Measurements from ENCODE around the gene OCIAD1.
A peak's percentile ranks its signal among the peaks of the same experiment; 100 is the strongest.
"Not testable (repeated sequence)": the region's sequence is repeated elsewhere in the genome, so short reads cannot be mapped to it uniquely, and the experiment has no call there.

Gene OCIAD1

DNA sequence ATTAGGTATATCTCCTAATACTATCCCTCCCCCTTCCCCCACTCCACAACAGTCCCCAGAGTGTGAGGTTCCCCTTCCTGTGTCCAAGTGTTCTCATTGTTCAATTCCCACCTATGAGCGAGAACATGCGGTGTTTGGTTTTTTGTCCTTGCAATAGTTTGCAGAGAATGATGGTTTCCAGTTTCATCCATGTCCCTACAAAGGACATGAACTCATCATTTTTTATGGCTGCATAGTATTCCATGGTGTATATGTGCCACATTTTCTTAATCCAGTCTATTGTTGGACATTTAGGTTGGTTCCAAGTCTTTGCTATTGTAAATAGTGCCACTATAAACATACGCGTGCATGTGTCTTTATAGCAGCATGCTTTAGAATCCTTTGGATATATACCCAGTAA lies 33.8 kb downstream of the OCIAD1 start:
- H3K27ac ChIP-seq (ENCODE audit: low read depth, low read length); H3K4me2 ChIP-seq (ENCODE audit: low read length); H2AK5ac ChIP-seq (ENCODE audit: low read length); H2BK5ac ChIP-seq (ENCODE audit: low read length); H3K18ac ChIP-seq (ENCODE audit: low read length); H3K36me3 ChIP-seq (ENCODE audit: control insufficient read depth, insufficient read depth, low read length); H3K23ac ChIP-seq (ENCODE audit: low read length); H3K27me3 ChIP-seq (ENCODE audit: insufficient read depth, low read length, poor library complexity); H2BK15ac ChIP-seq (replicated peaks; ENCODE audit: low read depth); H3K4me1 ChIP-seq (ENCODE audit: control insufficient read depth, low read depth, low read length); H3K56ac ChIP-seq (ENCODE audit: low read length); H4K8ac ChIP-seq (ENCODE audit: low read depth, low read length); H3K4ac ChIP-seq (ENCODE audit: low read depth, low read length); H4K5ac ChIP-seq (ENCODE audit: low read length); H2BK120ac ChIP-seq (ENCODE audit: low read depth, low read length); H3K79me2 ChIP-seq (ENCODE audit: control insufficient read depth, insufficient read depth, low read length); DNase-seq; H3K79me1 ChIP-seq (ENCODE audit: low read length); H3K4me3 ChIP-seq (ENCODE audit: low read length); H3K9ac ChIP-seq (ENCODE audit: low read length): not testable (repeated sequence)
- WGBS (ENCODE audit: extremely low coverage, insufficient coverage, low lambda C conversion rate): no CpG with 5 or more reads among the region's 4 CpGs

DNA sequence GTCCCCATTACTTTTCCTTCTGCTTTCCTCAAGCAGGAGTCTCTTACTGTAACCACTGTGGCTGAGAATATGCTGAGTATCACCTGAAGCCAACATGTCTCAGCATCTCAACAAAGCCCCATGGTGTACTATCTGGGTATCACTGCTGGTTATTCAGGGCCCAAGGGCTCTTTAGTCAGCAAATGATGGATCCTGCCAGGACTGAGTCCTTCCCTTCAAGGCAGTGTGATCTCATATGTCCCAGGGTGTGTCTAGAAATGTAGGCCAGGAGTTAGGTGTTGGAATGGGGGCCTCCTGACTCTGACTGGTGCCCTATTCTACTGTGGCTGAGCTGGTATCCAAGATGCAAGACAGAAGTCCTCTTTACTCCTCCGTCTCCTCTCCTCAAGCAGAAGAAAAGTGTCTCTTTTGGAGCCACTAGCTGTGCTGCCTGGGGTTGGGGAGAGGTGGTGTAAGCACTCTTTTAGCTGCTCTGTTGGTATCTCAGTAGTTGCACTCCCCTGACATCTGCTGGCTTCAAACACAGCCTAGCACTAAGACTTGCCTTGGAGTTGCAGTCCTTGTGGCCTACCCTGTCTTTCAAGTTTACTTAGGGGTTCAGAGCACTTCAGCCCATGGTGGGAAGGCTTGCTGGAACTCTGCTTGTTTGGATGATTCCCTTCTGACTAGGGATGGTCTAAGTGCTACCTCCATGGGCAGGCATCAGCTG lies 47.1 kb downstream of the OCIAD1 start:
- H3K23ac ChIP-seq (ENCODE audit: low read length): no peak overlapping the region

DNA sequence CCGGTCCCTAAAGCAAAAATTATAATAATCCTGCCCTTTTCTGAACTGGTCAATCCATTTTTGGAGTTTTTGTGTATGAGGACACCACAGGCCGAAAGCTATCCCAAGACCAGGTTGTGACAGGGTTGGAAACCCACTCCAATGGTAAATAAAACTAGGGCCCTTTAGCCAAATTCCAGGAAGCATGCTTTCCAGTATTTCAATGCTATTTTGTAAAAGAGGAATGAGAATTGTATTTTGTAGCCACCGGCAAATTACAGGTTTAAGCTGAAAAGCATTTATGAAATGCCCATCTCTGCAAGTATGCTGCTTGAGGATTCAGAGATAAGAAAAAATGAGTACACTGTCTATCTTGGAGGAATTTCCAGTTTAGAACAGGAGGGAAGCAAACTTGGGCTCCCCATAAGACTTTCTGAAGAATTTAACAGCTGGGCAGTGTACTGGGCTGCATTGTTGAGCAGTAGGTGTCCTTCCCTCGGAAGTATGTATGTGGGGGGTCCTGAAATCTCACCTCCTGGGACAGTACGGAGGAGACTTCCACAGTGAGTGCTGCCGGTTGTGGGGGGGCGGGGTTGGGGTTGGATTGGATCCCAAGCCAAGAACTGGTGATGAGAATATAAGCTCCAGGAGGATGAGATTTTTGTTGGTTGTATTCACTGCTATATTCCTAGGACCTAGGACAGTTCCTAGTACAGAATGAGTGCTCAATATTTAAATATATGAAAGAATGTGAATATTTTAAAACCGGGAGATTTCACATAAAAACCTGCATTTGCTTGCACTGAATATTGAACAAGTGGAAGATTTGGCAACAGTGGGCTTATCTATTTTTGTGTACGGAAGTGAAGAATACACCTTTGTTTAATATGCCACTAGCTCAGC lies 48.9 kb downstream of the OCIAD1 start:
- Histone ChIP-seq H3K79me2 (ENCODE audit: control insufficient read depth, insufficient read depth, low read length) (no peaks in the 10 kb centered on the region), H2BK120ac (ENCODE audit: low read depth, low read length) (no peak overlapping the region), H3K18ac (ENCODE audit: low read length) (no peak overlapping the region), H3K9ac (ENCODE audit: low read length) (no peak overlapping the region), H3K23ac (ENCODE audit: low read length) (no peak overlapping the region), H3K79me1 (ENCODE audit: low read length) (no peaks in the 10 kb centered on the region), H2AK5ac (ENCODE audit: low read length) (no peak overlapping the region), H3K36me3 (ENCODE audit: control insufficient read depth, insufficient read depth, low read length) (no peaks in the 10 kb centered on the region), H3K56ac (ENCODE audit: low read length) (no peak overlapping the region), H2BK15ac (replicated peaks; ENCODE audit: low read depth) (no peak overlapping the region), H4K5ac (ENCODE audit: low read length) (no peak overlapping the region), H3K4me1 (ENCODE audit: control insufficient read depth, low read depth, low read length) (no peaks in the 10 kb centered on the region), H4K8ac (ENCODE audit: low read depth, low read length) (no peak overlapping the region), H2BK5ac (ENCODE audit: low read length) (no peak overlapping the region), H3K27me3 (ENCODE audit: insufficient read depth, low read length, poor library complexity) (no peaks in the 10 kb centered on the region), H3K4me3 (ENCODE audit: low read length) (no peak overlapping the region), H3K4ac (ENCODE audit: low read depth, low read length) (no peak overlapping the region), H3K4me2 (ENCODE audit: low read length) (no peak overlapping the region), H3K27ac (ENCODE audit: low read depth, low read length) (no peak overlapping the region)
- no CpG with 5 or more reads among the region's 9 CpGs for WGBS (ENCODE audit: extremely low coverage, insufficient coverage, low lambda C conversion rate)
- DNase-seq: no peak

More for the DNA sequence above, 47.1 kb downstream of the OCIAD1 start:
- Histone ChIP-seq H2AK5ac (ENCODE audit: low read length) (no peak overlapping the region), H3K4me3 (ENCODE audit: low read length) (no peak overlapping the region), H3K9ac (ENCODE audit: low read length) (no peak overlapping the region), H3K27me3 (ENCODE audit: insufficient read depth, low read length, poor library complexity) (no peaks in the 10 kb centered on the region), H3K4me1 (ENCODE audit: control insufficient read depth, low read depth, low read length) (no peaks in the 10 kb centered on the region), H2BK5ac (ENCODE audit: low read length) (no peak overlapping the region), H3K27ac (ENCODE audit: low read depth, low read length) (no peak overlapping the region), H3K36me3 (ENCODE audit: control insufficient read depth, insufficient read depth, low read length) (no peaks in the 10 kb centered on the region), H3K79me1 (ENCODE audit: low read length) (no peaks in the 10 kb centered on the region), H2BK15ac (replicated peaks; ENCODE audit: low read depth) (no peak overlapping the region), H3K56ac (ENCODE audit: low read length) (no peak overlapping the region), H2BK120ac (ENCODE audit: low read depth, low read length) (no peak overlapping the region), H3K4me2 (ENCODE audit: low read length) (no peak overlapping the region), H4K5ac (ENCODE audit: low read length) (no peak overlapping the region), H3K18ac (ENCODE audit: low read length) (no peak overlapping the region), H3K4ac (ENCODE audit: low read depth, low read length) (no peak overlapping the region), H3K79me2 (ENCODE audit: control insufficient read depth, insufficient read depth, low read length) (no peaks in the 10 kb centered on the region), H4K8ac (ENCODE audit: low read depth, low read length) (no peak overlapping the region)
- peak; percentile 36 for DNase-seq
- WGBS (ENCODE audit: extremely low coverage, insufficient coverage, low lambda C conversion rate): no CpG with 5 or more reads among the region's 1 CpG

DNA sequence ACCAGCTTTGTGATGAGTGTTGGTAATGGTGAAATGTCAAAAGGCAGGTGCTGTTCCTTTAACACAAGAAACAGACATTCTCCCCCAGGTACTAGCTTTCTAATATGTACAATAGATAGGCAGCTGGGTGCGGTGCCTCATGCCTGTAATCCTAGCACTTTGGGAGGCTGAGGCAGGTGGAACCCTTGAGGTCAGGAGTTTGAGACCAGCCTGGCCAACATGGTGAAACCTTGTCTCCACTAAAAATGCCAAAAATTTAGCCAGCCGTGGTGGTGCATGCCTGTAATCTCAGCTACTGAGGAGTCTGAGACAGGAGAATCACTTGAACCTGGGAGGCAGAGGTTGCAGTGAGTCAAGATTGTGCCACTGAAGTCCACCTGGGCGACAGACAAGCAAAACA lies 50.8 kb downstream of the OCIAD1 start:
- no CpG with 5 or more reads among the region's 3 CpGs for WGBS (ENCODE audit: extremely low coverage, insufficient coverage, low lambda C conversion rate)
- not testable (repeated sequence) for H4K8ac ChIP-seq (ENCODE audit: low read depth, low read length); H2BK120ac ChIP-seq (ENCODE audit: low read depth, low read length); H3K79me1 ChIP-seq (ENCODE audit: low read length); H4K5ac ChIP-seq (ENCODE audit: low read length); H3K56ac ChIP-seq (ENCODE audit: low read length); H3K18ac ChIP-seq (ENCODE audit: low read length); H2BK15ac ChIP-seq (replicated peaks; ENCODE audit: low read depth); DNase-seq; H3K9ac ChIP-seq (ENCODE audit: low read length); H3K4ac ChIP-seq (ENCODE audit: low read depth, low read length); H3K27me3 ChIP-seq (ENCODE audit: insufficient read depth, low read length, poor library complexity); H2BK5ac ChIP-seq (ENCODE audit: low read length); H2AK5ac ChIP-seq (ENCODE audit: low read length); H3K4me1 ChIP-seq (ENCODE audit: control insufficient read depth, low read depth, low read length); H3K4me2 ChIP-seq (ENCODE audit: low read length); H3K36me3 ChIP-seq (ENCODE audit: control insufficient read depth, insufficient read depth, low read length); H3K23ac ChIP-seq (ENCODE audit: low read length); H3K4me3 ChIP-seq (ENCODE audit: low read length); H3K79me2 ChIP-seq (ENCODE audit: control insufficient read depth, insufficient read depth, low read length); H3K27ac ChIP-seq (ENCODE audit: low read depth, low read length)

DNA sequence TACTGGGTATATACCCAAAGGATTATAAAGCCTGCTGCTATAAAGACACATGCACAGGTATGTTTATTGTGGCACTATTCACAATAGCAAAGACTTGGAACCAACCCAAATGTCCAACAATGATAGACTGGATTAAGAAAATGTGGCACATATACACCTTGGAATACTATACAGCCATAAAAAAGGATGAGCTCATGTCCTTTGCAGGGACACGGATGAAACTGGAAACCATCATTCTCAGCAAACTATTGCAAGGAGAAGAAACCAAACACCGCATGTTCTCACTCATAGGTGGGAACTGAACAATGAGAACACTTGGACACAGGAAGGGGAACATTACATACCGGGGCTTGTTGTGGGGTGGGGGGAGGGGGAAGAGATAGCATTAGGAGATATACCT lies 58.9 kb downstream of the OCIAD1 start:
- H3K4me2 ChIP-seq (ENCODE audit: low read length); H3K18ac ChIP-seq (ENCODE audit: low read length): not testable (repeated sequence)
- no CpG with 5 or more reads among the region's 3 CpGs for WGBS (ENCODE audit: extremely low coverage, insufficient coverage, low lambda C conversion rate)

More for the DNA sequence above, 58.9 kb downstream of the OCIAD1 start:
- not testable (repeated sequence) for H3K4me3 ChIP-seq (ENCODE audit: low read length); H2BK5ac ChIP-seq (ENCODE audit: low read length); H3K56ac ChIP-seq (ENCODE audit: low read length); DNase-seq; H3K27ac ChIP-seq (ENCODE audit: low read depth, low read length); H3K79me2 ChIP-seq (ENCODE audit: control insufficient read depth, insufficient read depth, low read length); H3K4ac ChIP-seq (ENCODE audit: low read depth, low read length); H2BK15ac ChIP-seq (replicated peaks; ENCODE audit: low read depth); H3K23ac ChIP-seq (ENCODE audit: low read length); H3K79me1 ChIP-seq (ENCODE audit: low read length); H2AK5ac ChIP-seq (ENCODE audit: low read length); H4K5ac ChIP-seq (ENCODE audit: low read length); H3K9ac ChIP-seq (ENCODE audit: low read length); H2BK120ac ChIP-seq (ENCODE audit: low read depth, low read length); H3K27me3 ChIP-seq (ENCODE audit: insufficient read depth, low read length, poor library complexity); H3K4me1 ChIP-seq (ENCODE audit: control insufficient read depth, low read depth, low read length); H4K8ac ChIP-seq (ENCODE audit: low read depth, low read length); H3K36me3 ChIP-seq (ENCODE audit: control insufficient read depth, insufficient read depth, low read length)
